Measurements from ENCODE around the gene DDX54.
"Not testable (repeated sequence)": the region's sequence is repeated elsewhere in the genome, so short reads cannot be mapped to it uniquely, and the experiment has no call there.

The DDX54 gene

DNA sequence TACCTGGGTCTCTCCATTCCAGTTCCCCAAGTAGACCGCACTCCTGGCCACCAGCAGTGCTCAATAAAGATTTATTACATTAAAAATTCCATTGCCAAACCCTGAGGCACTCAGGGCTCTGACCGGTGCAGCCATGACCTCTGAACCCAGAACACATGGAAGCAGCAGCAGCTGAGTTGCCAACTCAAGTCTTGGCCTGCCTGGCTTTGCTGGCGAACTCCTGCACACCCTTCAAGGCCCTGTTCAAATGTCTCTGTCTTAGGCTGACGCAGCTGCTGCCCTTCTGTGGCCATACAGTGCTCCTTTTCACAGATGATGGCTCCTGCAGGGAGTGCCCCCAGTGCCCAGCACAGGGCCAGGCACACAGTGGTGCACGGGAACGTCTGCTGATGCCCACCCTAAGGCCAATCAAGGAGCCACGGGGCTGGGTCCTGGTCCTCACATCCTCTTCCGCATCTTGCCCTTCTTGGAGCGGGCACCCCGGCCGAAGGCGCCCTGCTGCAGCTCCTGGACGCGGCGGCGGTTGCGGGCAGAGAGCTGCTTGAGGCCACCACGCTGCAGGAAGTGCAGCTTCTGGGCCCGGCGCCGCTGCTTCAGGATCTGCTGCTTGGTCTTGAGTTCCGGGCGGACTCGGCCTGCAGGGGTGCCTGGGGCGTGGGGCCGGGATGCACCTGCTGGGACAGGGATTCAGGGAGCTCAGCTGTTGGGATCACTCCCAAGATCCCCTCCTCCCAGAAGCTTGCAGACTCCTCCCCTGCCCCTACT, 26.7 kb downstream of the DDX54 start:
- no peak for DNase-seq

DNA sequence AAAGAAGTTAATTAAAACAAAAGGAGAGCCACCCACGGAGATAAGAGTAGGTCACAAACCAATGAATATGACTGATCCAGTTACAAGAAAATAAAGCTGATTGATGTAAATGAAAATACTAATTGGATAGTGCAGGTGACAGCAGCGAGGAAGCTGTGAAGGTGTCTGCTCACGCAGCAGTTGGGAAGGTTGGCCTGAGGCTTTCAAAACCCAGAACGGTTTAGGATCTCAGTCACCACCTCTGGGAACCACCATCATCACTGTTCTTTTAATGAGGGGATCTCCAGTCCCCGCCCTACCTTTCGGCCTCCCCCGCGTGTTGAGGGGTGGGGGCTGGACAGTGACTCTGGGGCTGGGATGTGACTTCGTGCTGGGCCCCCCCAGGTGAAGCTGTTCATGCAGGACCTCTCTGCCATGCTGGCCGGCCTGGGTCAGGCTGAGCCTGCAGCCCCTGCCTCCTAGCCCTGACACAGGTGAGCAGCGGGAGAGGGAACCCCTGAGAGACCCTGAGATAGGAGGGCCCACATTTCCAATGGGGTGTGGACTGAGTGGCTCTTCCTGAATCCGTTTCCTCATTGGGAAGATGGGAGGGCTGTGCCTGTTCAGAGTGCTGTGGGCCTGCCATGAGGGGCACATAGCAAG, 27.9 kb downstream of the DDX54 start:
- no peak for DNase-seq

- DNase-seq, result no peak
Observed at GRCh38 chr12:113155646-113156045, 29.6 kb downstream of the DDX54 start.

DNA sequence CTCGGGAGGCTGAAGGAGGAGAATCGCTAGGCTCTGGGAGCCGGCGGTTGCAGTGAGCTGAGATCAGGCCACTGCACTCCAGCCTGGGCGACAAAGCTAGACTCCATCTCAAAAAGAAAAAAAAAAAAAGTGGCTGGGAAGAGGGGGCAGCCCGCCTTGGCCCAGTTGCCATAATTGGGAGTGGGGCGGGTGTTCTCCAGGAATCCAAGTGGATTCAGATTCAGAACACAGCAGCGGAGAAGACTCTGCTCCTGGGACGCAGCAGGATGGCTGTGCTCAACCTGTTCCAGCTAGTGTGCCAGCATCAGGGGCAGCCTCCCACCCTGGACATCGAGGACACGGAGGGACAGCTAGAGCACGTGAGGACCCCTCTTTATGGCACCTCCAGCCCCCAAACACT, 30.2 kb downstream of the DDX54 start:
- no peak for DNase-seq

- DNase-seq, result no peak
Observed at GRCh38 chr12:113154351-113154973, 30.8 kb downstream of the DDX54 start.

GRCh38 chr12:113152835-113153814, 32.2 kb downstream of the DDX54 start:
- DNase-seq, result peak; percentile 73

DNA sequence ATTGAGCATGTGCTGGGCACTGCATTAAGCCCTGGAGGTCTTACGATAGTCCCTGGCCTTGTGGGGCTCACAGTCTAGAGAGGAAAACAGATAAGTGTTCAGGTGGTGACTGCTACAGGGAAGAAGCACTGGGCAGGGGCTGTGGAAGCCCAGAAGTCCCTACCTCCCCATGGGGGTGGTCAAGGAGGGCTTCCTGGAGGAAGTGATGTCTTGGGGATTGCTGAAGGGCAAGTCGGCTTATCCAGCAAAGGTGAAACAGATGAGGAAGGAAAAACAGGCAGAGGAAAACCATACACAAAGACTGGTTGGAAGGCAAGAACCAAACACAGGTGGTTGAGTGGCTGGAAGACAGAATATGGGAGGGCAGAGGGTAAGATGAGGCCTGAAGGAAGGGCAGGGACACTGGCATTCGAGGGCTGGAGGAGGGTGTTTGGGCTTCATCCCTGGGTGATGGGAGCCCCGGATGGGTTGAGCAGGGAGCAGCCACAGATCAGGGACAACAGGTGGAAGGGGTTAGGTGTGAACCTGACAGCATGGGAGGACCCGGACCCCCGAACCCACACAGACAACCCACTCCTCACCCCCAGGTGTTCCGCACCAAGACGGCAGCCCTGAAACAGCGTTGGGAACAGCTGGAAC, 33.0 kb downstream of the DDX54 start:
- DNase-seq, result no peak

DNA sequence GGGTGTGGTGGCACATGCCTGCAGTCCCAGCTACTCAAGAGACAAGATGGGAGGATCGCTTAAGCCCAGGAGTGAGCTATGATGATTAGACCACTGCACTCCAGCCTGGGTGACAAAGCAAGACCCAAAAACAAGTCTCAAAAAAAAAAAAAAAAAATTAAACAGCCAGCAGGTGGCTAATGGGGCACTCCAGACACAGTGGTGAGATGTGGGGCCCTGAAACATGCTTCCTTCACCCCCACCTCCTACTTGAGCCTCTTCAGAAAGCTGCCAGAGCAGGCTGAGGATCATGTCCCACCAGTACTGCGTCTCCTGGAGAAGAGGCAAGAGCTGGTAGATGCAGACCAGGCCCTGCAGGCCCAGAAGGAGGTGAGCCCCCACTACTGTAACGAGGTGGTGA, 33.6 kb downstream of the DDX54 start:
- no peak for DNase-seq

DNA sequence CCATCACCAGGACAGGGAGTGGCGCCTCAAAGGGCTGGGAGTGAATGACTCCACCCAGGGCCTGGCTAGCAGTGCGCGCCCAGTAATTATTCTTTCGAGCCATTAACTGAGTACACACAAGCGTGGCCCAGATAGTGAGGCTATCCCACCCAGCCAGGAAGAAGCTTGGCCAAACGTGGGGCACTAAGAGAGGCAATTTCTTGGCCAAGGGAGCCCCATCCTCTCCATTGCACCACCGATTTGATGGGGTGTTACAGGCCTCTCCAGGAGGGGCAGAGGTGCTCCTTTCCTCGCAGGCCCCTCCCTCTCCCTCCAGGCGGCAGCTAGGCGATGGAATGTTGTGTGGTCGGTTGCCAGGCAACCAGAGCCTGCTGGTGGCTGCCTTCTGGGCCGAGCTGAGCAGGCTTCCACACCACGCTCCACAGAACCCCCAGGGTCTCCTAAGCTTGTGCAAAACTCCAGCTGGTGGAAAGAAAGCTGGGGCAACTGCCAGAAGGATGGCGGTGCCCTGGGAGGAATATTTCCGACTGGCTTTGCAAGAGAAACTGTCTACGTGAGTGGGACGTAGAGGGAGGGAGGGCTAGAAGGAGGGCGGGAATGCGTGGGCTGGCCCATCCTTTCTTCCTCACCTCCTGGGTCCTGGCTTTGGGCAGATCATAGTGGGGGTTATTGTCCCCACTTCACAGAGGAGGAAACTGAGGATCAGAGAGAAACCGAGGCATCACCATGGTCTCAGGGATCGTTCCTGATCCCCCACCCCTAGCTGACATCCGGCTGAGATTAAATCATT, 35.7 kb downstream of the DDX54 start, which contains the start of gene CFAP73:
CFAP73 (plus strand) TSS at position 364 of the 790 bp plus-strand sequence; CDS start at position 498, 134 bp downstream.
- no peak for DNase-seq

- DNase-seq, result no peak
Observed at GRCh38 chr12:113146999-113147398, 38.3 kb downstream of the DDX54 start.

DNA sequence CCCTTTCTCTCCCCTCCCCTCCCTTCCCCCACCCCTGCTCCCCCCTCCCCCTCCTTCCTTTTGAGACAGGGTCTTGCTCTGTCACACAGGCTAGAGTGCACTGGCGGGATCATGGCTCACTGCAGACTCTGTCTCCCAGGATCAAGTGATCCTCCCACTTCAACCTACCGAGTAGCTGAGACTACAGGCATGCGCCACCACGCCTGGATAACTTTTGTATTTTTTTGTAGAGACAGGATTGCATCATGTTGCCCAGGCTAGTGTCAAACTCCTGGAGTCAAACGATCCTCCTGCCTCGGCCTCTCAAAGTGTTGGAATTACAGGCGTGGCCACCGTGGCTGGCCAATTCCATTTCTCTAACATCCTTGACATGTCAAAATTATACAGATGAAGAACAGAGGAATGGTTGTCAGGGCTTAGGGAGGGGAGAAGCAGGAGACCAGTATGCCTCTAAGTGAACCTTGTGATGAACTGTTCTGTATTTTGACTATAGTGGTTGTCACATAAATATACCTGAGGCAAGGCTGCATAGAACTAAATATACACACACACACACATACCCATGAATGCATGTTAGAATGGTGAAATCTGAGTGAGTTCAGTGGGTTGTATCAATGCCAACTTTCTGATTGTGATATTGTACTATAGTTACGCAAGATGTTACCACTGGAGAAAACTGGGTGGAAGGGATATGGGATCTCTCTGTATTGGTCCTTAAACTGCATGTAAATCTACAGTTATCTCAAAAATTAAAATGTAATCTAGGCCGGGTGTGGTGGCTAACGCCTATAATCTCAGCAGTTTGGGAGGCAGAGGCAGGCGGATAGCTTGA, 39.3 kb downstream of the DDX54 start:
- no peak for DNase-seq

- no peak for DNase-seq
Observed at GRCh38 chr12:113144806-113145205, 40.5 kb downstream of the DDX54 start.

DNA sequence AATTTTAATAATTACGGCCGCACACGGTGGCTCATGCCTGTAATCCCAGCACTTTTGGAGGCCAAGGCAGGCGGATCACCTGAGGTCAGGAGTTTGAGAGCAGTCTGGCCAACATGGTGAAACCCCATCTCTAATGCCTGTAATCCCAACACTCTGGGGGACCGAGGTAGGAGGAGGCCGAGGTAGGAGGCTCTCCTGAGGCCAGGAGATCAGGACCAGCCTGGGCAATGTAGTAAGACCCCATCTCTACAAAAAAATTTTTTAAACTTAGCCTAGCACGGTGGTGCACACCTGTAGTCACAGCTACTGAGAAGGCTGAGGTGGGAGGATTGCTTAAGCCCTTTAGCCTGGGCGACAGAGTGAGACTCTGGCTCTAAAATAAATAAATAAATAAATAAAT, 41.3 kb downstream of the DDX54 start:
- no peak for DNase-seq

DNA sequence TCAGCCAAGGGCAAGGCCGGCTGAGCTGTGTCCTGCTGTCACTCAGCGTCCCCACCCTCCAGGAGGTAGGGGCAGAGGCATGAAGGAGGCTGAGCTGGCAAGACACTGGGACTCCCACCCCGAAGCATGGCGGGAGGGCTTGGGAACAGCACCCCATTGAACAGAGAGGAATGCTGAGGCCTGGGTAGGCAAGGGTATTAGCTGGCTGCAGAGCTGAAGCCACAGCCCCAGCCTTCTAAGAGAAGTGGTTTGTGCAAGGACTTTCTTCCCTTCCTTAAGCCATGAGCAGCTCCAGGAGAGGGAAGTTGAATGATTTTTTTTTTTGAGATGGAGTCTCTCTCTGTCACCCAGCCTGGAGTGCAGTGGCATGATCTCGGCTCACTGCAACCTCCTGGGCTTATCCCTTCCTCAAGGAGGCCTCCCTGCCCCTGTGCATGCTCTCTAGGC, 42.4 kb downstream of the DDX54 start:
- no peak for DNase-seq

GRCh38 chr12:113142173-113142885, 42.9 kb downstream of the DDX54 start:
- no peak for DNase-seq

DNA sequence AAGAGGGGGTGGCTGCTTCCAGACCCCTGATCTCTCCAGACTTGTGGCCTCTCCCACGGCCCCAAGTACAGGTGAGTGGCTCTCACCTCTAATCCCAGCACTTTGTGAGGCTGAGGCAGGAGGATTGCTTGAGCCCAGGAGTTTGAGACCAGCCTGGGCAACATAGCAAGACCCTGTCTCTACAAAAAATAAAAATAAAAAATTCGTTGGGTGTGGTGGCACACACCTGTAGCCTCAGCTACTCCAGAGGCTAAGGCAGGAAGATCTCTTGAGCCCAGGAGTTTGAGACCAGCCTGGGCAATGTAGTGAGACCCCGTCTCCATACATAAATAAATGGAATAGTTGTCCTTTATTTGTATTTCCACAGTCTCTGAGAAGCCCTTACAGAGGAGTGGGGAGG, 43.6 kb downstream of the DDX54 start:
- DNase-seq, result not testable (repeated sequence)

DNA sequence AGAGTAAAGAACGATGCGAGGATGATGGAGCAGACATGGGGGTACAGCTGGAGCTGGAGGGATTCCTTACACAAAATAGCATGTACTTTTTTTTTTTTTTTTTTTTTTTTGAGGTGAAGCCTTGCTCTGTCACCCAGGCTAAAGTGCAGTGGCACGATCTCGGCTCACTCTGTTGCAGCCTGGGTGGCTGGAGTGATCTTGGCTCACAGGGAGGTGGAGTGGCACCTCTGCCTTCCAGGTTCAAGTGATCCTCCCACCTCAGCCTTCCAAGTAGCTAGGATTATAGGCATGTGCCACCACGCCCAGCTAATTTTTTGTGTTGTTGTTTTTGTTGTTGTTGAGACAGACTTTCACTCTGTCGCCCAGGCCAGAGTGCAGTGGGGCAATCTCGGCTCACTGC, 44.6 kb downstream of the DDX54 start:
- DNase-seq, result no peak

DNA sequence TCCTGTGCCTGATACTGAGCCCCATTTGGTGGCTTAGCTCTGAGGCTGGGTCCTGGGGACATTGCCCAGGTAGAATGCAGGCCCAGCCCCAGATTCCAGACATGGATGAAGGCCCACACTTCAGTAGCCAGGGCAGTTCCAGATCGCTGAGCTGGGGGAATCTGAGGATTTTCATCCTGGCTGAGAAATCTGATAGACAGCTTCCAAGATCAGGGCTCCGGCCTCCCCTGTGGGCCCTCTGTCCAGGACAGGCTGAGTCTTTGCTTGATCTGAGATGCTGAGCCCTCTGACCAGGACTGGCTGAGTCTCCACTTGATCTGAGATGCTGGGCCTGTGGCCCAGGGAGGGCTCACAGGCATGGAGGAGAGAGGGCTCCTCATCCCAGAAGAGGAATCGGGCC, 46.5 kb downstream of the DDX54 start:
- no peak for DNase-seq

DNA sequence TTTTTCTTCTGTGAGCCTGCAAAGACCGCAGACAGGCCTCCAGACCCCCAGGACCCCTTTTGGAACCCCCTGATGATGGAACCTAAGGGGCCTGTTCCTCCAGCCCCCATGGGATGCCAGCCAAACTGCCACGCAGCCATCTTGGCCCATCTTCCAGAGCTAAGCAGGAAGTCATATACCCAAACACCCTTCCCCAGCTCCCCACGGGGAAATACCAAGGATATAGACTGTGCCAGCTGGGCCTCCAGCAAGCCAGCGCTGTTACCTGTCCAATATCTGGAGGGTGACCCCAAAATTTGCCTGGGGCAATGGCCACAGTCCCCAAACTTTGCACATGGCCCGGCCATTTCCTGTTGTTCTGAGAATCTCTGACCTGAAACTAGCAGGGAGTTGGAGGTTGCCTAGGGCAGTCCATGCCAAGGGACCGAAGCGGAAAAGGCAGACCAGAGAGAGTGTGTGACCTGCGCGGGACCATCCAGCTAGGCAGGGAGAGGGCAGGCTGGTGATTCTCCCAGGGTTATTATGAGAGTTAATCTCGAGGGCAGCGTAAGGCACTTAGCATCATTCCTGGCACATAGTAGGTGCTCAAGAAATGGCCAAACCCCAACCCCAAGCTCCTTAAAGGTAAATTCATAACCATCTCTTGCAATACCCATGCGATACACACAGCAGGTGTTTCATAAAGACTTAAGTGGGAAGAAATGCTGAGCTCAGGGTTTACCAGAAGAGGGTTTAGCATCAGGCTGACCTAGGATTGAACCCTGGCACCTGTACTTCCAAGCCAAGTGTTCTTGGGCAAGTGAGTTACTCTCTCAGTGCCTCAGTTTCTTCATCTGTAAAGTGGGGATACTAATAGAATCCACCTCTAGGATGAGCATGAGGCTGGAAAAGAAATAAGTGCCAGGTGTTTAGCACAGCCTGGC, 47.2 kb downstream of the DDX54 start:
- DNase-seq, result no peak

Data from CD4-positive, alpha-beta T cell treated with Interleukin-21 for 1 hour (primary cell).